K562 (cell line): ENCODE measurements around the gene NINJ1. TPM values are rescaled to one million over a fixed set of nuclear protein-coding genes. Genes with fewer than 3 reads are reported as not detected.

Experiments
- BACH1 ChIP-seq: fragments of 200-800 bp; sonication (Bioruptor generic); IDR thresholded peaks from 2 replicates; pipeline ENCODE4 v1.6.1; 2016; ENCODE audit warnings: missing genetic modification characterization, missing compliant biosample characterization
- CC2D1A ChIP-seq: fragments of 450-650 bp; IDR thresholded peaks from 2 replicates; pipeline ENCODE4 v1.6.1; 2017; ENCODE audit warnings: mild to moderate bottlenecking
- DPF2 ChIP-seq: fragments of 450-650 bp; IDR thresholded peaks from 2 replicates; pipeline ENCODE4 v1.6.1; 2016
- EZH2 ChIP-seq: IDR thresholded peaks from 2 replicates; pipeline ENCODE4 v1.6.1; 2012; ENCODE audit warnings: low read depth, mild to moderate bottlenecking, inconsistent platforms, low read length, borderline replicate concordance
- KLF6 ChIP-seq: fragments of 250-450 bp; sonication (Bioruptor Pico); IDR thresholded peaks from 2 replicates; pipeline ENCODE4 v1.4.0; 2020; ENCODE audit warnings: mild to moderate bottlenecking, moderate library complexity, borderline replicate concordance
- L3MBTL2 ChIP-seq: fragments of 450-650 bp; IDR thresholded peaks from 2 replicates; pipeline ENCODE4 v1.6.1; 2016; ENCODE audit warnings: mild to moderate bottlenecking, moderate library complexity
- MAZ ChIP-seq, 2 experiments: fragments of 450-650 bp in 1 of 2; sonication (generic) in 1 of 2; formaldehyde crosslinking; IDR thresholded peaks in 1 of 2; conservative IDR thresholded peaks in 1 of 2; 2 replicates each; pipeline versions ENCODE4 v1.4.0 to v1.5.0; 2020; ENCODE audit warnings: mild to moderate bottlenecking in 1 of 2, missing genetic modification reagents in 1 of 2
- MCM7 ChIP-seq, 2 experiments: fragments of 450-650 bp; IDR thresholded peaks; 2 replicates each; pipeline ENCODE4 v1.6.1; 2016 to 2018
- RAD51 ChIP-seq: fragments of 450-650 bp; IDR thresholded peaks from 2 replicates; pipeline ENCODE4 v1.7.1; 2016; ENCODE audit warnings: low read depth, mild to moderate bottlenecking, borderline replicate concordance
- U2AF1 ChIP-seq: fragments of 200-400 bp; formaldehyde crosslinking; optimal IDR thresholded peaks from 2 replicates; pipeline ENCODE3; 2017; ENCODE audit warnings: mild to moderate bottlenecking, low read depth, low read length, moderate library complexity
- ZNF253 ChIP-seq: fragments of 250-450 bp; sonication (Bioruptor Pico); conservative IDR thresholded peaks from 2 replicates; pipeline ENCODE4 v1.6.1; 2021; ENCODE audit warnings: mild to moderate bottlenecking
- ZNF551 ChIP-seq: fragments of 250-450 bp; sonication (Bioruptor Pico); IDR thresholded peaks from 2 replicates; pipeline ENCODE4 v1.5.0; 2021; ENCODE audit warnings: mild to moderate bottlenecking, moderate library complexity
- ZNF583 ChIP-seq: fragments of 250-450 bp; sonication (Bioruptor Pico); IDR thresholded peaks from 2 replicates; pipeline ENCODE4 v1.4.0; 2020
- polyA plus RNA-seq, 8 experiments: library from polyadenylated mRNA; depleted of rRNA in 4 of 8; stranded (reverse) in 5 of 8; unstranded in 3 of 8; fragments of >200 nt; fragmentation: Nextera tagmentation in 2 of 8; fragmentation: Illumina TruSeq in 1 of 8; extraction: Ambion mirVana in 2 of 8; extraction: Trizol in 1 of 8; gene quantifications; 2 replicates each; pipeline versions ENCODE4 v1.2.1 to v1.2.3, GENCODE V29; 2011 to 2014; ENCODE audit warnings: inconsistent platforms in 1 of 8, missing spikeins in 1 of 8
- total RNA-seq, 7 experiments: library from RNA; depleted of rRNA in 6 of 7; stranded (reverse); fragments of >200 nt in 6 of 7; fragmentation: Illumina TruSeq in 2 of 7; extraction: Trizol in 2 of 7; gene quantifications; 2 replicates each; pipeline versions ENCODE4 v1.2.1 to v1.2.3, GENCODE V29; 2011 to 2021; ENCODE audit warnings: low replicate concordance in 1 of 7
- TF ChIP-seq, protein P1 (sequence below): fragments of 150-350 bp; IDR thresholded peaks from 2 replicates; pipeline ENCODE4 v1.6.1; 2014; ENCODE audit warnings: low read depth, mild to moderate bottlenecking, low read length, borderline replicate concordance
- TF ChIP-seq, protein P2 (sequence below): conservative IDR thresholded peaks from 2 replicates; pipeline ENCODE4 v1.6.1; 2011; ENCODE audit warnings: low read depth, mild to moderate bottlenecking, low read length; ENCODE audit not compliant: control insufficient read depth
- TF ChIP-seq, protein P3 (sequence below): sonication (generic); formaldehyde crosslinking; IDR thresholded peaks from 2 replicates; pipeline ENCODE4 v1.8.0; 2023; ENCODE audit warnings: missing genetic modification reagents, mild to moderate bottlenecking, borderline replicate concordance
- TF ChIP-seq, protein P4 (sequence below), 2 experiments: fragments of 250-450 bp in 1 of 2; fragments of 450-650 bp in 1 of 2; sonication (Bioruptor Pico) in 1 of 2; IDR thresholded peaks; 2 replicates each; pipeline versions ENCODE4 v1.6.1 to v1.8.0; 2016 to 2021; ENCODE audit warnings: mild to moderate bottlenecking in 2 of 2, moderate library complexity in 2 of 2, missing compliant biosample characterization in 1 of 2, missing genetic modification characterization in 1 of 2

The NINJ1 gene
- total and polyA plus RNA-seq, 9 of the 15 experiments (the other 6 are each of a cell fraction or from before 2014, with no cell fraction given): 0.13 to 8.4 (median 4.9) TPM

DNA sequence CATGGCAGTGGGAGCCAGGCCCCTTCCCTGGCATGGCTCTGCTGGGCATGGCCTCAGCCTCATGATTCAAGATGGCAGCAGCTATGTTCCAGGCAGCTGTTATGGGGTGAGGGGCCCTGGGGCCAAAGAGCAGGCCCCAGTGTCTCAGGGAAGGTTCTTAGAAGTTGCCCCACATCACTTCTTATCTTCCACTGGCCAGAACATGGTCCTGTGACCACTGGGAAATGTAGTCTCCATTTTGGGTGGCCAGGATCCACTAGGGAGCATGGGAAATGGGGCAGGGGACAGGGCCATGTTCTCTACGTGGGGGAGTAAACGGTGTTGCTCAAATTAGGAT, 57.3 kb downstream of the NINJ1 start (continued):
- TF ChIP-seq, protein P1, sequence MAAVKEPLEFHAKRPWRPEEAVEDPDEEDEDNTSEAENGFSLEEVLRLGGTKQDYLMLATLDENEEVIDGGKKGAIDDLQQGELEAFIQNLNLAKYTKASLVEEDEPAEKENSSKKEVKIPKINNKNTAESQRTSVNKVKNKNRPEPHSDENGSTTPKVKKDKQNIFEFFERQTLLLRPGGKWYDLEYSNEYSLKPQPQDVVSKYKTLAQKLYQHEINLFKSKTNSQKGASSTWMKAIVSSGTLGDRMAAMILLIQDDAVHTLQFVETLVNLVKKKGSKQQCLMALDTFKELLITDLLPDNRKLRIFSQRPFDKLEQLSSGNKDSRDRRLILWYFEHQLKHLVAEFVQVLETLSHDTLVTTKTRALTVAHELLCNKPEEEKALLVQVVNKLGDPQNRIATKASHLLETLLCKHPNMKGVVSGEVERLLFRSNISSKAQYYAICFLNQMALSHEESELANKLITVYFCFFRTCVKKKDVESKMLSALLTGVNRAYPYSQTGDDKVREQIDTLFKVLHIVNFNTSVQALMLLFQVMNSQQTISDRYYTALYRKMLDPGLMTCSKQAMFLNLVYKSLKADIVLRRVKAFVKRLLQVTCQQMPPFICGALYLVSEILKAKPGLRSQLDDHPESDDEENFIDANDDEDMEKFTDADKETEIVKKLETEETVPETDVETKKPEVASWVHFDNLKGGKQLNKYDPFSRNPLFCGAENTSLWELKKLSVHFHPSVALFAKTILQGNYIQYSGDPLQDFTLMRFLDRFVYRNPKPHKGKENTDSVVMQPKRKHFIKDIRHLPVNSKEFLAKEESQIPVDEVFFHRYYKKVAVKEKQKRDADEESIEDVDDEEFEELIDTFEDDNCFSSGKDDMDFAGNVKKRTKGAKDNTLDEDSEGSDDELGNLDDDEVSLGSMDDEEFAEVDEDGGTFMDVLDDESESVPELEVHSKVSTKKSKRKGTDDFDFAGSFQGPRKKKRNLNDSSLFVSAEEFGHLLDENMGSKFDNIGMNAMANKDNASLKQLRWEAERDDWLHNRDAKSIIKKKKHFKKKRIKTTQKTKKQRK: no peak
- TF ChIP-seq MAZ (CRISPR knock-in tag; conservative IDR thresholded peaks at IDR 0.05 in 1 of 2, IDR thresholded peaks at IDR 0.05 in 1 of 2): no peak
- TF ChIP-seq BACH1 (tag): no peak
- no peak for TF ChIP-seq CC2D1A
- TF ChIP-seq U2AF1: no peak
- TF ChIP-seq RAD51: no peak
- TF ChIP-seq, protein P2, sequence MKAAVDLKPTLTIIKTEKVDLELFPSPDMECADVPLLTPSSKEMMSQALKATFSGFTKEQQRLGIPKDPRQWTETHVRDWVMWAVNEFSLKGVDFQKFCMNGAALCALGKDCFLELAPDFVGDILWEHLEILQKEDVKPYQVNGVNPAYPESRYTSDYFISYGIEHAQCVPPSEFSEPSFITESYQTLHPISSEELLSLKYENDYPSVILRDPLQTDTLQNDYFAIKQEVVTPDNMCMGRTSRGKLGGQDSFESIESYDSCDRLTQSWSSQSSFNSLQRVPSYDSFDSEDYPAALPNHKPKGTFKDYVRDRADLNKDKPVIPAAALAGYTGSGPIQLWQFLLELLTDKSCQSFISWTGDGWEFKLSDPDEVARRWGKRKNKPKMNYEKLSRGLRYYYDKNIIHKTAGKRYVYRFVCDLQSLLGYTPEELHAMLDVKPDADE: no peak
- no peak for TF ChIP-seq ZNF253 (CRISPR knock-in tag)
- TF ChIP-seq KLF6 (CRISPR knock-in tag): no peak
- TF ChIP-seq, protein P3, sequence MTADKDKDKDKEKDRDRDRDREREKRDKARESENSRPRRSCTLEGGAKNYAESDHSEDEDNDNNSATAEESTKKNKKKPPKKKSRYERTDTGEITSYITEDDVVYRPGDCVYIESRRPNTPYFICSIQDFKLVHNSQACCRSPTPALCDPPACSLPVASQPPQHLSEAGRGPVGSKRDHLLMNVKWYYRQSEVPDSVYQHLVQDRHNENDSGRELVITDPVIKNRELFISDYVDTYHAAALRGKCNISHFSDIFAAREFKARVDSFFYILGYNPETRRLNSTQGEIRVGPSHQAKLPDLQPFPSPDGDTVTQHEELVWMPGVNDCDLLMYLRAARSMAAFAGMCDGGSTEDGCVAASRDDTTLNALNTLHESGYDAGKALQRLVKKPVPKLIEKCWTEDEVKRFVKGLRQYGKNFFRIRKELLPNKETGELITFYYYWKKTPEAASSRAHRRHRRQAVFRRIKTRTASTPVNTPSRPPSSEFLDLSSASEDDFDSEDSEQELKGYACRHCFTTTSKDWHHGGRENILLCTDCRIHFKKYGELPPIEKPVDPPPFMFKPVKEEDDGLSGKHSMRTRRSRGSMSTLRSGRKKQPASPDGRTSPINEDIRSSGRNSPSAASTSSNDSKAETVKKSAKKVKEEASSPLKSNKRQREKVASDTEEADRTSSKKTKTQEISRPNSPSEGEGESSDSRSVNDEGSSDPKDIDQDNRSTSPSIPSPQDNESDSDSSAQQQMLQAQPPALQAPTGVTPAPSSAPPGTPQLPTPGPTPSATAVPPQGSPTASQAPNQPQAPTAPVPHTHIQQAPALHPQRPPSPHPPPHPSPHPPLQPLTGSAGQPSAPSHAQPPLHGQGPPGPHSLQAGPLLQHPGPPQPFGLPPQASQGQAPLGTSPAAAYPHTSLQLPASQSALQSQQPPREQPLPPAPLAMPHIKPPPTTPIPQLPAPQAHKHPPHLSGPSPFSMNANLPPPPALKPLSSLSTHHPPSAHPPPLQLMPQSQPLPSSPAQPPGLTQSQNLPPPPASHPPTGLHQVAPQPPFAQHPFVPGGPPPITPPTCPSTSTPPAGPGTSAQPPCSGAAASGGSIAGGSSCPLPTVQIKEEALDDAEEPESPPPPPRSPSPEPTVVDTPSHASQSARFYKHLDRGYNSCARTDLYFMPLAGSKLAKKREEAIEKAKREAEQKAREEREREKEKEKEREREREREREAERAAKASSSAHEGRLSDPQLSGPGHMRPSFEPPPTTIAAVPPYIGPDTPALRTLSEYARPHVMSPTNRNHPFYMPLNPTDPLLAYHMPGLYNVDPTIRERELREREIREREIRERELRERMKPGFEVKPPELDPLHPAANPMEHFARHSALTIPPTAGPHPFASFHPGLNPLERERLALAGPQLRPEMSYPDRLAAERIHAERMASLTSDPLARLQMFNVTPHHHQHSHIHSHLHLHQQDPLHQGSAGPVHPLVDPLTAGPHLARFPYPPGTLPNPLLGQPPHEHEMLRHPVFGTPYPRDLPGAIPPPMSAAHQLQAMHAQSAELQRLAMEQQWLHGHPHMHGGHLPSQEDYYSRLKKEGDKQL: no peak
- TF ChIP-seq DPF2: no peak
- 0 out of 2 replicates have a peak, but pooled peaks have one; percentile 51 for TF ChIP-seq ZNF583 (CRISPR knock-in tag)
- TF ChIP-seq EZH2: no peak
- TF ChIP-seq MCM7 (IDR thresholded peaks at IDR 0.05): no peak
- no peak for TF ChIP-seq ZNF551 (CRISPR knock-in tag)
- TF ChIP-seq, protein P4, sequence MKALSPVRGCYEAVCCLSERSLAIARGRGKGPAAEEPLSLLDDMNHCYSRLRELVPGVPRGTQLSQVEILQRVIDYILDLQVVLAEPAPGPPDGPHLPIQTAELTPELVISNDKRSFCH (CRISPR knock-in tag; IDR thresholded peaks at IDR 0.05): no peak
- TF ChIP-seq, protein P4 (tag; IDR thresholded peaks at IDR 0.05): 0 out of 2 replicates have a peak, but pooled peaks have one; percentile 33
- TF ChIP-seq L3MBTL2: no peak
